ES-I3 (cell line): ENCODE measurements around the gene C1D.
"Not testable (repeated sequence)": the region's sequence is repeated elsewhere in the genome, so short reads cannot be mapped to it uniquely, and the experiment has no call there.

Experiments
- H3K36me3 ChIP-seq: 2 replicates; pipeline ENCODE4 v1.6.1; 2013; ENCODE audit warnings: mild to moderate bottlenecking, low read length, control low read depth, moderate library complexity; ENCODE audit not compliant: insufficient read depth
- H3K4me1 ChIP-seq: 2 replicates; pipeline ENCODE4 v1.6.1; 2013; ENCODE audit warnings: mild to moderate bottlenecking, control low read depth, low read length; ENCODE audit not compliant: insufficient read depth
- H3K9ac ChIP-seq: 2 replicates; pipeline ENCODE4 v1.6.1; 2013; ENCODE audit warnings: low read depth, mild to moderate bottlenecking, low read length, moderate library complexity
- H3K9me3 ChIP-seq: 2 replicates; pipeline ENCODE4 v1.6.1; 2013; ENCODE audit warnings: mild to moderate bottlenecking, low read length, moderate library complexity; ENCODE audit not compliant: control insufficient read depth, insufficient read depth

Gene C1D

DNA sequence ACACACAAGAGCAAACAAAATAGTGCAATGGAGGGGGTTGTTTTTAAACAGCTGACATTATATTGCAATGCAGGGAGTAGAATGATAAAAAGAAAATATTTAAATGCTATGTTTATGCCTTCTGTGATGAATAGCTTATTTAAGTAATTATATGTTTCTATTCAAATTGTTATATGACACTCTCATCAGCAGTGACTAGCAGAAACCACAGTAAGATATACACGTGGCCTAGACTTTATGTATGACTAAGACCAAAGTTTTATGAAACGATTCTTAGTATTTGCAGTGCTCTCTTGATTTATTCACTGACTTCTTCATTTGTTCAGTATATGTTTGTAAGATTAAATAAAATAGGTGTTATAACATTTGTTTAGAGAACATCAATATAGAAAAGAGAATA, 26.1 kb upstream of the C1D start:
- no peaks in the 10 kb centered on the region for H3K9me3 ChIP-seq
- no peaks in the 10 kb centered on the region for H3K36me3 ChIP-seq
- no peak overlapping the region for H3K9ac ChIP-seq
- peaks cover 5% of the 10 kb centered on the region for H3K4me1 ChIP-seq

DNA sequence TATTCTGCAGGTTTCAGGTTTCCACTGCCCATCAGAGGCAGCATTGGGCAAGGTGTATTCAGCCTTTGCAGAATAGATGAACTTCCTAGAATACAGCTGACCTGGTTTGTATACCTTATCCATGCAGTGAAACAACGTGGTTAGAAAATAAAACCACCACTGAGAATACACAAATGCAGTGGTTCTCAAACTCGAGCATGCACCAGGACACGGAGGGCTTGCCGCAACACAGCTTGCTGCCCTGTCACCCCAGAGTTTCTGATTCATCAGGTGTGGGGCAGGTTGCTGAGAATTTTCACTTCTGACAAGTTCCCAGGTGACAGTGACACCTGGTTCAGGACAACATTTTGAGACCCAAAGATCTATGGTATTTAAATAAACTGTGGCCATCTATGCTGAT, 23.4 kb upstream of the C1D start:
- no peak overlapping the region for H3K9ac ChIP-seq
- H3K36me3 ChIP-seq, result no peaks in the 10 kb centered on the region
- H3K9me3 ChIP-seq, result no peaks in the 10 kb centered on the region
- peaks cover 5% of the 10 kb centered on the region for H3K4me1 ChIP-seq

DNA sequence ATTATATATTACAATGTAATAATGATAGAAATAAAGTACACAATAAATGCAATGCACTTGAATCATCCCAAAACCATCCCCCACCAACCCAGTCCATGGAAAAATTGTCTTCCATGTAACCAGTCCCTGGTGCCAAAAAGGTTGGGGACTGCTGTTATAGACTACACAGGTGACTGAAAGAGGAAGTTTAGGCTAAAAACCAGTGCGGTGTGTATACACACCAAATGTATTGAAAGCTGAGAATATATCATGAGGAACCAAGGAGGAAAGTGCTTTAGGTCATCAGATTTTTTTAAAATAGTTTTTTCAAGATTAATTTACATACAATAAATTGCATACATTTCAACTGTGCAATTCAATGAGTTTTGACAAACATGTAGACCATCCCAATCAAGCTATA, 20.5 kb upstream of the C1D start:
- Histone ChIP-seq H3K9me3 (no peaks in the 10 kb centered on the region), H3K4me1 (peaks cover 5% of the 10 kb centered on the region)

DNA sequence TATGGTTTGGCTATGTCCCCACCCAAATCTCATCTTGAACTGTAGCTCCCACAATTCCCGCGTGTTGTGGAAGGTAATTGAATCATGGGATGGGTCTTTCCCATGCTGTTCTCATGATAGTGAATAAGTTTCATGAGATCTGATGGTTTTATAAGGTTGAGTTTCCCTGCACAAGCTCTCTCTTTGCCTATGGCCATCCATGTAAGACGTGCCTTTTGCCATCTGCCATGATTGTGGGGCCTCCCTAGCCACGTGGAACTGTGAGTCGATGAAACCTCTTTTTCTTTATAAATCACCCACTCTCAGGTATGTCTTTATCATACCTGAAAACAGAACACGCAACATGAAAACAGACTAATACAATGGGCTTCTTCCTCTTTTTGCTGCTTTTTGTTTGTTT, 11.2 kb upstream of the C1D start:
- no peaks in the 10 kb centered on the region for H3K36me3 ChIP-seq
- no peaks in the 10 kb centered on the region for H3K9me3 ChIP-seq
- H3K9ac ChIP-seq, result no peak overlapping the region
- H3K4me1 ChIP-seq, result no peaks in the 10 kb centered on the region

More for the DNA sequence above, 20.5 kb upstream of the C1D start:
- Histone ChIP-seq H3K9ac (no peak overlapping the region), H3K36me3 (no peaks in the 10 kb centered on the region)

DNA sequence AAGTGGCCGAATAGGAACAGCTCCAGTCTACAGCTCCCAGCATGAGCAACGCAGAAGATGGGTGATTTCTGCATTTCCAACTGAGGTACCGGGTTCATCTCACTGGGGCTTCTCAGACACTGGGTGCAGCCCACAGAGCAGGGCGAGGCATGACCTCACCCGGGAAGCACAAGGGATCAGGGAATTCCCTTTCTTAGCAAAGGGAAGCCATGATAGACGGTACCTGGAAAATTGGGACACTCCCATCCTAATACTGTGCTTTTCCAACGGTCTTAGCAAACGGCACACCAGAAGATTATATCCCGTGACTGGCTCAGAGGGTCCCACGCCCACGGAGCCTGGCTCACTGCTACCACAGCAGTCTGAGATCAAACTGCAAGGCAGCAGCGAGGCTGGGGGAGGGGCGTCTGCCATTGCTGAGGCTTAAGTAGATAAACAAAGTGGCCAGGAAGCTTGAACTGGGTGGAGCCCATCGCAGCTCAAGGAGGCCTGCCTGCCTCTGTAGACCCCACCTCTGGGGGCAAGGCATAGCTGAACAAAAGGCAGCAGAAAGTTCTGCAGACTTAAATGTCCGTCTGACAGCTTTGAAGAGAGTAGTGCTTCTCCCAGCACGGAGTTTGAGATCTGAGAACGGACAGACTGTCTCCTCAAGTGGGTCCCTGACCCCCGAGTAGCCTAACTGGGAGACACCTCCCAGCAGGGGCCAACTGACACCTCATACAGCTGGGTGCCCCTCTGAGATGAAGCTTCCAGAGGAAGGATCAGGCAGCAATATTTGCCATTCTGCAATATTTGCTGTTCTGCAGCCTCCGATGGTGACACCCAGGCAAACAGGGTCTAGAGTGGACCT, 1.2 kb upstream of the C1D start:
- H3K9ac ChIP-seq, result peak overlapping the region; percentile 95
- not testable (repeated sequence) for H3K9me3 ChIP-seq, H3K4me1 ChIP-seq, H3K36me3 ChIP-seq

DNA sequence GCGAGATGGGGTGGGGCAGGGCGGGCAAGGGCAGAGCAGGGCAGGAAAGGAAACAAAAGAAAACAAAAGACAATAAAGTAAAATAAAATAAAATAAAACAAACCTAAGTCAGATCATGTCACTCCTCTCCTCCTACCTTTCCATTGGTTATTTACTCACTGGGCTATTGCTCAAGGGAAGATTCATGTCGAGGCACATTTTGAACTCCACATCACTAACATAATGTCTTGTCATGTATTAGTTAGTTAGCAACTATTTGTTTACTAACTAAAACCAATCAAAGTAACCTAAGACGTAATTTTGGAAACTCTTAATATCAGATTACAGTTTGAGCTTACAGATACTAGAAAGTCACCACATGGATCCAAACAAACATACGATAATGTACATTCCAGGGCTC, 2.2 kb downstream of the C1D start:
- Histone ChIP-seq H3K36me3 (no peaks in the 10 kb centered on the region), H3K9ac (no peak overlapping the region), H3K4me1 (peaks cover 5% of the 10 kb centered on the region; the same call in 1 of the 2 replicates), H3K9me3 (no peaks in the 10 kb centered on the region)

DNA sequence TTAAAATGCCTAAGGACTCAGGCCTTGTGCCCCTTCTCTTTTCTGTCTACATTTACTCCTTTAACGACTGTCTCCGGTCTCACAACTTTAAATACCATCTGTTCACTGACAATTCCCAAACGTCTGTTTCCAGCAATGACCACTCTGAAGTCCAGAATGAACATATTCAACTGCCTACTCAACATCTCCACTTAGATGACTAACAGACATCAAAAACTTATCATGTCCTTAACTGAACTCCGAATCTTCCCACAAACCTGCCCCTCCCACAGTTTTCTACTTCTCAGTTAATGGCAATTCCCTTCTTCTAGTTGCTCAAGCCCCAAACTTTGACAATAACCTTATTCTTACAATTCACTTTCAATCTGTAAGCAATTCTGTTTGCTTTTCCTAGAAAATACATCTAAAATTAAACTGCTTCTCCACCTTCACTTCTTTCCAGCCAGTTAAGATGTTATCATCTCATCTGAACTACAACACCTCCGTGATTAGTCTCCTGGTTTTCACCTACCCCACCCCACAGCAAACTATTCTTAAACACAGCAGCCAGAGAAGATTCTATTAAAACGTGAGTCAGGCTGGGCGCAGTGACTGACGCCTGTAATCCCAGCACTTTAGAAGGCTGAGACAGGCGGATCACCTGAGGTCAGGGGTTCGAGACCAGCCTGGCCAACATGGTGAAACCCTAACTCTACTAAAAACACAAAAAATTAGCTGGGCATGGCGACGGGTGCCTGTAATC, 2.8 kb downstream of the C1D start:
- no peak overlapping the region for H3K9ac ChIP-seq
- H3K4me1 ChIP-seq, result peaks cover 5% of the 10 kb centered on the region; the same call in 1 of the 2 replicates
- no peaks in the 10 kb centered on the region for H3K9me3 ChIP-seq
- H3K36me3 ChIP-seq, result no peaks in the 10 kb centered on the region

DNA sequence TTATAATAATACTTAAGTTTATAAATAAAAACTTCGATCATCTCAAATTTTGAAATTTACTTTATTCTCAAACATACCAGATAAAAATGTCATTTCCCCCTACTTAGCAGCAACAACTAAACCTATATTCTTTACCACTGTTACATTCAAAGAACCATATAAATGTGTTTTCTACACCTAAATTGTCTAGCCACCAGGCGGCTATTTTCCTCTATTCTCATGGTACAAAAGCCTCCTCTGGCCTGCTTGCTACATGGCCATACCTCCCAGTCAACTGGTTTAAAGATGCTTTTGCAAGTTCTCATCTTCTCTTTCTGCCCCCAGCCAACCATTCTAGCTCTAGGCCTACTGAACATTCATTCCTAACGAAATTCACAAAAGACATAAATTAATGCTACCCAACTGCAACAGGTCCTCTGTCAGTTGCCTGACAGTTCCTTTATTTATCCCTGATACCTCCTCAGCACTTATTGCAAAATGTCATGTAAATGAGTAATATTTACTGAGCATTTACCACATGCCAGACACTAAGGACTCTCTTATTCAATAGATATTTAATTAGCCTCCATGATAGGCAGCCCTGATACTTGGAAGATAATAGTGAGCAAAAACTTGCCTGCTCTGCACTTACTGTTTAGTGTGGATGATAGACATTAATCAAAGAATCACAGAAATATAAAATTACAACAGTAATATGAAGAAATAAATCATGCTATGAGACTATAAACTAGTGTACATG, 5.0 kb downstream of the C1D start:
- no peaks in the 10 kb centered on the region for H3K36me3 ChIP-seq
- H3K4me1 ChIP-seq, result peaks cover 5% of the 10 kb centered on the region; the same call in 1 of the 2 replicates
- H3K9me3 ChIP-seq, result no peaks in the 10 kb centered on the region
- no peak overlapping the region for H3K9ac ChIP-seq

DNA sequence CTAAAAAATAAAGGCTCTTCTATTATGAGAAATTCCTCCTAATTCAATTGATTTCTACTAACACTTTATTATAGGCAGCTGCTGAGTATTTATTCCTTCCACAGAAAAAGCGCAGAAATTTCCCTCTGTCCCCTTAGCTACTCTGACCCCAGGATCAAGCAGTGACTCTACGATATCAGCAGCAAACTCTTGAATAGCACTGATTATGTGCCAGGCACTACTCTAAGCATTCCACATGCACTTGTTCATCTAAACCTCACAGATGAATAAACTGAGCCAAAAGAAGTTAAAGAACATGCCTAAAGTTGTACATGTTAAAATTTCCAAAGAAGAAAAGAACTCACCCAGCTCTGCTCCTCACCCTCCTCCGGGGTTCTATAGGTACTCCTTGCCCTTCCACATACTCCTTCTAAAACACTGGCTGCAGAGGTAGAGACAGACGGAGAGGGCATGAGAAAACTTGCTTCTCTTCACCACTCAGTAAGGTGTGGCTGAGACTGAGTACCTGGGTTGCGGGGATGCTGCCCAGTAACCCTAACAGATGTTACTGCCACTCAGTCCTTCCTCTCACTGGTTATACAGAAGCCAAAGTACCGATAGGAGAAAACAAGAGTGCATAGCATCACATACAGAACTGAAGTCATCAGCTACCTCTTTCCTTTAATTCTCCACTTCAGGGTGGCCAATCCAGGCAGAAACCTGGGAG, 9.9 kb downstream of the C1D start:
- no peaks in the 10 kb centered on the region for H3K4me1 ChIP-seq
- no peak overlapping the region for H3K9ac ChIP-seq
- H3K9me3 ChIP-seq, result no peaks in the 10 kb centered on the region
- H3K36me3 ChIP-seq, result no peaks in the 10 kb centered on the region

DNA sequence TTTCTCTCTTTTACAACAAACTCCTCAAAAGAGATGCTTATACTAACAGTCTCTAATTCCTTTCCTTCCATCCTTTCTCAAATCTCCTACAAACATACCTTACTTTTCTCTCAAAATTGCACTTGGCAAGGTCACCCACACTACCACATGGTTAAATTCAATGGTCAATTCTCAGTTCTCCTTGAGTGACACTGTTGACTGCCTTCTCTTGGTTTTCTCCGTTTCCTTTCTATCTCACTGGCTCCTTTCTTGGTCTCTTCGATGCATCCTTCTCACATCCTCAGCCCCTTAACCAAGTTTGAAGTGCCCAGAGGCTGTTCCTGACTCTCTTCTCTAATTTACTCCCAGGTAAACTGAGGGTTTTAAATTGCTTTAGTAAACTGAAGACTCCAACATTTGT, 12.5 kb downstream of the C1D start:
- Histone ChIP-seq H3K36me3 (no peaks in the 10 kb centered on the region), H3K4me1 (no peaks in the 10 kb centered on the region), H3K9ac (no peak overlapping the region), H3K9me3 (no peaks in the 10 kb centered on the region)

DNA sequence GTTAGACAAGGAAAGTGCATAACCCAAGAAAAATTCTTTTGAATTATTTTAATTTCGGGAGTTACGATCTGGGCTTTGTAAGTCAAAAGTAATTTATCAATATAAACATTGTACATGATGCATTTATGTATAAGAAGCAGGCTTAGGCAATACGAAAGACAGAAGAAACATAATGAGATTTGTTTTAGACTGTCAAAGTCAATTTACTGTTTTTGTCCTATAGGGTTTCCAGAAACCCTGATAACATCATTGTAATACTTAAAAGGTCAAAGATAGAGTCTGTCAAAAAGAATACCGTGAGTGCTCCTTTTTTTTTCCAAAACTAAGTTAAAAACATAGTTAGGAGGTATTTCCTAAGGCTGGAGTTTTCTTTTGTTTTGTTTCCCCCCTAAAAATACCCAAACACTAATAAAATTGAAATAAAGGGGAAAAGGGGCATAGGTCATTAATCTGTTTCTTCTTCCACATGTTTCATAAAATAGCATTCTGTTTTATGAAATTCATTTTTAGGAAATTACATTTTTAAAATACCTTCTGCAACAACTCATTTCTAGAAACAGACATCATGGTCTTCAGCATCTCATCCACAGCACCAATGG, 16.1 kb downstream of the C1D start:
- H3K9ac ChIP-seq, result no peak overlapping the region
- no peaks in the 10 kb centered on the region for H3K36me3 ChIP-seq
- H3K4me1 ChIP-seq, result no peaks in the 10 kb centered on the region
- no peaks in the 10 kb centered on the region for H3K9me3 ChIP-seq

DNA sequence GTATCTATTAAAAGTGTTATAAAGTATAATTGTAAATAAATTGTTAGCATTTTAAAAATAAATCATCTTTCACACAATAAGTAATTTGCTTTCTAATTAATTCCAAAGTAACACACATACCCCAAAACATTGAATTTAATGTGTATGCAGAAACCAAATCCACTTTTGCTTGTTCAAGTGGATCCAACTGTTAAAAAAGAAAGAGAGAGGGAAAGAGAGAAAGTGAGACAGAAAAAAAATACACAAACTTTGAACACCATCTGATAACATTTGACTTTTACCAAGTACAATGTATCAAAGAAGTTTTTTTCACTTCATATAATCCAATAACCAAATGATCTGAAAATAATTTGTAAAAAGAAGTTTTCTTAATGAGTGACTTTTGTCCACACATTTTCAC, 16.6 kb downstream of the C1D start:
- Histone ChIP-seq H3K36me3 (no peaks in the 10 kb centered on the region), H3K9ac (no peak overlapping the region), H3K9me3 (no peaks in the 10 kb centered on the region), H3K4me1 (no peaks in the 10 kb centered on the region)

DNA sequence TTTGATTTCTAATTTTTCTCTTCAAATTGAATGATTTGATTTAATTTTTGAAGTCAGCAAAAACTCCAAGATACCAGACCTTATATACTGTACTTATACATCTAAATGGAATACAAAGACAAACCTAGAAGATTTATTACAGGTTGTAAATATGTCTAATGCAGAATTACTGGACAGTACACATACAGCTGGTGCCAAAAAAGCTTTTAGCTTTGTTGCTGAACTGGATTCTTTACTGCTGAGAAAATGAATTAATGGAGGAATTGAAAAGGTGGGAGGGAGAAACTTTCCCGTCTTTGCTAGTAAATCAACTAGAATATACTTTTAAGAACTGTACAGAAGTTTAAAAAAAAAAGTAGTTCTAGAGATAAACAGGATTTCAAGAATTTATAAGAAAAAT, 17.5 kb downstream of the C1D start:
- no peak overlapping the region for H3K9ac ChIP-seq
- H3K4me1 ChIP-seq, result no peaks in the 10 kb centered on the region
- no peaks in the 10 kb centered on the region for H3K9me3 ChIP-seq

DNA sequence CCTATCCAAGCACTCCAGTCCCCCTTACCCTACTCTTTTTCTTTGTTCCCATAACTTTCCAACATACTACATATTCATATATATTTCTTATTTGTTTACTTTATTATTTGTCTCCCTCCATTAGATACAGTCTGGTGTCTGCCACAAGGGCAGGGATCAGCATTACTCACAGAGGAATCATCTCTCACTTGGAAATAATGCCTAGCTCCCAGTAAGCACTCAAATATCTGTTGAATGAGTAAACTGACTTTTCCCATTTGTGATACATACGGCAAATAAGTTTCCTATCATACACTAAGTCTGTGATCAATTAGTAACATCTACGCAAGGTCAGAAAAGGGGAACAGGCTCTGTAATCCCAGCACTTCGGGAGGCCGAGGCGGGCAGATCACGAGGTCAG, 18.7 kb downstream of the C1D start:
- H3K9me3 ChIP-seq, result no peaks in the 10 kb centered on the region
- H3K4me1 ChIP-seq, result no peaks in the 10 kb centered on the region
- H3K9ac ChIP-seq, result no peak overlapping the region
- no peaks in the 10 kb centered on the region for H3K36me3 ChIP-seq

More for the DNA sequence above, 17.5 kb downstream of the C1D start:
- H3K36me3 ChIP-seq, result no peaks in the 10 kb centered on the region
